ENCODE measurements around the gene TMEM120B. TPM values are rescaled to one million over a fixed set of nuclear protein-coding genes. Genes with fewer than 3 reads are reported as not detected.

TMEM120B gene
- total and polyA plus RNA-seq, 2 of the 13 experiments (the other 11 are each of a cell fraction or from before 2014, with no cell fraction given) = 7.1 to 12.9 TPM

DNA sequence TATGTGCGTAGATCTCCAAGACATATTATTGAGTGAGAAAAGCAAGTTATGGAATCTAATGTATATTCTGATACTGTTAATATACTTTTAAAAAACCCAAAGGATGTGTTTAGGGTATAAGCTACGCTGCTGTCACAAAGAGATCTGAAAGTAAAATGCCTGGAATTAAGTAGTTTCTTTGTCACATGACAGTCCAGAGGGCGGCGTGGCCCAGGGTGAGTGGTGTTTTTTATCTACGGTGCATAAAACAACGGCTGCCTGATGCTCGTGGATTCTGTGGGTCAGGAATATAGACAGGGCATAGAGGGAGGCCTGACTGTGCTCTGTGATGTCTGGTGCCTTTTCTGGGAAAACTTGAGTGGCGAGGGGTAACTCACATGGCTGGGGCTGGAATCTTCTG is 21.3 kb downstream of the TMEM120B start:
- no peak overlapping the region for H2AFZ ChIP-seq (ENCODE audit: low read length)
- FAIRE-seq (no peak), DNase-seq (ENCODE audit: low spot score) (no peak), ATAC-seq (no peak)
- H3K4me2 ChIP-seq (ENCODE audit: low read depth, low read length) = no peak overlapping the region
- no peak overlapping the region for H3K27ac ChIP-seq (ENCODE audit: extremely low read length, insufficient read depth, low read length)
- H3K4me1 ChIP-seq (ENCODE audit: insufficient read depth, low read length) = peaks cover 9% of the 10 kb centered on the region; the same call in 1 of the 2 replicates
- BruUV-seq (replicated peaks) = no TSS peak
- ChIA-PET POLR2A (no interaction called here), CTCF (ENCODE audit: low intra/inter-chr PET ratio, low total read pairs) (no interaction called here)
- TF ChIP-seq MIER3 (CRISPR knock-in tag; IDR thresholded peaks at IDR 0.05; ENCODE audit: borderline replicate concordance) (no peak), ZNF546 (CRISPR knock-in tag; conservative IDR thresholded peaks at IDR 0.05) (no peak), TCF12 (IDR thresholded peaks at IDR 0.05) (no peak), TCF12 (CRISPR knock-in tag; IDR thresholded peaks at IDR 0.05) (no peak)
- no peaks in the 10 kb centered on the region for H3K79me2 ChIP-seq (ENCODE audit: insufficient read depth, low read length)
- peaks cover 0 to 3% of the 10 kb centered on the region in 2 experiments; a peak in 2 of 5 replicates for H3K36me3 ChIP-seq (replicated peaks in 1 of 2; ENCODE audit: control insufficient read depth in 1 of 2, insufficient read depth in 2 of 2, low read length in 2 of 2)
- intact Hi-C loops (cut with micrococcal nuclease; ENCODE audit: unreplicated experiment) = no loop called here
- no peak overlapping the region for H3K9ac ChIP-seq (ENCODE audit: insufficient read depth, low read depth, low read length)
- H3K9me3 ChIP-seq (ENCODE audit: low read length) = no peaks in the 10 kb centered on the region
- in situ Hi-C loops (cut with HindIII; ENCODE audit: extremely low pct_ligation_motif_present, low pct_unique_long_range_greater_than_20kb) = no loop called here
- no peaks in the 10 kb centered on the region for H3K27me3 ChIP-seq (ENCODE audit: control insufficient read depth in 1 of 2, insufficient read depth in 2 of 2, low read length in 2 of 2)
- no peak overlapping the region for H3K4me3 ChIP-seq (replicated peaks in 1 of 3; ENCODE audit: insufficient read depth in 1 of 3, low read depth in 2 of 3, low read length in 3 of 3)
- WGBS (ENCODE audit: low lambda C conversion rate) = 91% methylated on average over 8 of the region's 8 CpGs
- H4K20me1 ChIP-seq (ENCODE audit: insufficient read depth, low read length) = no peaks in the 10 kb centered on the region

DNA sequence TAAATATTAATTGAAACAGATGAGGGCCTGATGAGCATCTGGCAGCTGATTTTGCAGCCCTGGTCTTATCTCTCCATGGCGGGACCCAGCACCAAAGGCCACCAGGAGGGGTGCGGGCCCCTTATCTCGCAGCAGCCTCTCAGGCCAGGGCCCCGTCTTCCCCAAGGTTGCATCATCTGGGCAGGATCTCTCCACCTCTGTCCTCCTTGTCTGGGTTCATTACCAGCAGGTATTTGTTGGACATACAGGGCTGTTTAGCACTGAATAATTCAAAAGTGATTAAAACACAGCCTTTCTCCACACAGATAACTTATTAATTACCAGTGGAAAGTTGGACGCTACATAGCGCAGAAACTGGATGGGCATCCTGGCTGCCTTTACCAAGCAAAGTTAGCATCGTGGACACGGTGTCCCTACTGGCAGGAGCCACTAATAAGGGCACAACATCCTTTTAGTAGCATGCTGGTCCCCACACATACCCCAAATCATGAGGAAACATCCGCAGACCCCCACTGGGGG is 25.8 kb downstream of the TMEM120B start:
- TF ChIP-seq HOXD1 (CRISPR knock-in tag; IDR thresholded peaks at IDR 0.05) (no peak), ZNF337 (CRISPR knock-in tag; IDR thresholded peaks at IDR 0.05; ENCODE audit: borderline replicate concordance, low read depth) (no peak), KDM5B (CRISPR knock-in tag; IDR thresholded peaks at IDR 0.05; ENCODE audit: borderline replicate concordance) (no peak), ZNF383 (CRISPR knock-in tag; IDR thresholded peaks at IDR 0.05; ENCODE audit: borderline replicate concordance) (no peak), KDM4B (CRISPR knock-in tag; IDR thresholded peaks at IDR 0.05) (no peak), CEBPB (IDR thresholded peaks at IDR 0.05; ENCODE audit: borderline replicate concordance, low read depth, low read length) (peak; percentile 30; the same call in 1 of the 2 replicates), ATAD3A (CRISPR knock-in tag; IDR thresholded peaks at IDR 0.05) (no peak)
- TF ChIP-seq, protein P1, sequence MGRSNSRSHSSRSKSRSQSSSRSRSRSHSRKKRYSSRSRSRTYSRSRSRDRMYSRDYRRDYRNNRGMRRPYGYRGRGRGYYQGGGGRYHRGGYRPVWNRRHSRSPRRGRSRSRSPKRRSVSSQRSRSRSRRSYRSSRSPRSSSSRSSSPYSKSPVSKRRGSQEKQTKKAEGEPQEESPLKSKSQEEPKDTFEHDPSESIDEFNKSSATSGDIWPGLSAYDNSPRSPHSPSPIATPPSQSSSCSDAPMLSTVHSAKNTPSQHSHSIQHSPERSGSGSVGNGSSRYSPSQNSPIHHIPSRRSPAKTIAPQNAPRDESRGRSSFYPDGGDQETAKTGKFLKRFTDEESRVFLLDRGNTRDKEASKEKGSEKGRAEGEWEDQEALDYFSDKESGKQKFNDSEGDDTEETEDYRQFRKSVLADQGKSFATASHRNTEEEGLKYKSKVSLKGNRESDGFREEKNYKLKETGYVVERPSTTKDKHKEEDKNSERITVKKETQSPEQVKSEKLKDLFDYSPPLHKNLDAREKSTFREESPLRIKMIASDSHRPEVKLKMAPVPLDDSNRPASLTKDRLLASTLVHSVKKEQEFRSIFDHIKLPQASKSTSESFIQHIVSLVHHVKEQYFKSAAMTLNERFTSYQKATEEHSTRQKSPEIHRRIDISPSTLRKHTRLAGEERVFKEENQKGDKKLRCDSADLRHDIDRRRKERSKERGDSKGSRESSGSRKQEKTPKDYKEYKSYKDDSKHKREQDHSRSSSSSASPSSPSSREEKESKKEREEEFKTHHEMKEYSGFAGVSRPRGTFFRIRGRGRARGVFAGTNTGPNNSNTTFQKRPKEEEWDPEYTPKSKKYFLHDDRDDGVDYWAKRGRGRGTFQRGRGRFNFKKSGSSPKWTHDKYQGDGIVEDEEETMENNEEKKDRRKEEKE (IDR thresholded peaks at IDR 0.05) = no peak
- TF ChIP-seq, protein P2, sequence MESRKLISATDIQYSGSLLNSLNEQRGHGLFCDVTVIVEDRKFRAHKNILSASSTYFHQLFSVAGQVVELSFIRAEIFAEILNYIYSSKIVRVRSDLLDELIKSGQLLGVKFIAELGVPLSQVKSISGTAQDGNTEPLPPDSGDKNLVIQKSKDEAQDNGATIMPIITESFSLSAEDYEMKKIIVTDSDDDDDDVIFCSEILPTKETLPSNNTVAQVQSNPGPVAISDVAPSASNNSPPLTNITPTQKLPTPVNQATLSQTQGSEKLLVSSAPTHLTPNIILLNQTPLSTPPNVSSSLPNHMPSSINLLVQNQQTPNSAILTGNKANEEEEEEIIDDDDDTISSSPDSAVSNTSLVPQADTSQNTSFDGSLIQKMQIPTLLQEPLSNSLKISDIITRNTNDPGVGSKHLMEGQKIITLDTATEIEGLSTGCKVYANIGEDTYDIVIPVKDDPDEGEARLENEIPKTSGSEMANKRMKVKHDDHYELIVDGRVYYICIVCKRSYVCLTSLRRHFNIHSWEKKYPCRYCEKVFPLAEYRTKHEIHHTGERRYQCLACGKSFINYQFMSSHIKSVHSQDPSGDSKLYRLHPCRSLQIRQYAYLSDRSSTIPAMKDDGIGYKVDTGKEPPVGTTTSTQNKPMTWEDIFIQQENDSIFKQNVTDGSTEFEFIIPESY (CRISPR knock-in tag; IDR thresholded peaks at IDR 0.05) = peak; percentile 36; the same call in 1 of the 2 replicates
- TF ChIP-seq, protein P3, sequence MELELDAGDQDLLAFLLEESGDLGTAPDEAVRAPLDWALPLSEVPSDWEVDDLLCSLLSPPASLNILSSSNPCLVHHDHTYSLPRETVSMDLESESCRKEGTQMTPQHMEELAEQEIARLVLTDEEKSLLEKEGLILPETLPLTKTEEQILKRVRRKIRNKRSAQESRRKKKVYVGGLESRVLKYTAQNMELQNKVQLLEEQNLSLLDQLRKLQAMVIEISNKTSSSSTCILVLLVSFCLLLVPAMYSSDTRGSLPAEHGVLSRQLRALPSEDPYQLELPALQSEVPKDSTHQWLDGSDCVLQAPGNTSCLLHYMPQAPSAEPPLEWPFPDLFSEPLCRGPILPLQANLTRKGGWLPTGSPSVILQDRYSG (CRISPR knock-in tag; IDR thresholded peaks at IDR 0.05) = no peak
- ChIA-PET CTCF (ENCODE audit: low intra/inter-chr PET ratio, low total read pairs) (no interaction called here), POLR2A (no interaction called here)
- FAIRE-seq (no peak), DNase-seq (ENCODE audit: low spot score) (no peak), ATAC-seq (no peak)
- Histone ChIP-seq H3K79me2 (ENCODE audit: insufficient read depth, low read length) (no peaks in the 10 kb centered on the region), H2AFZ (ENCODE audit: low read length) (no peak overlapping the region), H3K9me3 (ENCODE audit: low read length) (no peaks in the 10 kb centered on the region), H3K9ac (ENCODE audit: insufficient read depth, low read depth, low read length) (no peak overlapping the region), H3K4me2 (ENCODE audit: low read depth, low read length) (no peak overlapping the region), H3K36me3 (replicated peaks in 1 of 2; ENCODE audit: control insufficient read depth in 1 of 2, insufficient read depth in 2 of 2, low read length in 2 of 2) (peaks cover 0 to 3% of the 10 kb centered on the region in 2 experiments; a peak in 2 of 5 replicates), H3K27ac (ENCODE audit: extremely low read length, insufficient read depth, low read length) (no peak overlapping the region), H3K4me3 (replicated peaks in 1 of 3; ENCODE audit: insufficient read depth in 1 of 3, low read depth in 2 of 3, low read length in 3 of 3) (no peak overlapping the region), H3K27me3 (ENCODE audit: control insufficient read depth in 1 of 2, insufficient read depth in 2 of 2, low read length in 2 of 2) (no peaks in the 10 kb centered on the region), H3K4me1 (ENCODE audit: insufficient read depth, low read length) (peaks cover 19% of the 10 kb centered on the region), H4K20me1 (ENCODE audit: insufficient read depth, low read length) (no peaks in the 10 kb centered on the region)
- 86% methylated on average over 5 of the region's 9 CpGs for WGBS (ENCODE audit: low lambda C conversion rate)
- no TSS peak for BruUV-seq (replicated peaks)
- in situ Hi-C loops (cut with HindIII; ENCODE audit: extremely low pct_ligation_motif_present, low pct_unique_long_range_greater_than_20kb) (no loop called here), intact Hi-C loops (cut with micrococcal nuclease; ENCODE audit: unreplicated experiment) (no loop called here)
